GM12801 (cell line): ENCODE data around the gene SPAG4.

Experiments
- TF ChIP-seq, protein P1 (sequence below): IDR thresholded peaks from one replicate; pipeline ENCODE4 v1.5.1; 2011; ENCODE audit warnings: control low read depth; ENCODE audit not compliant: insufficient read length; ENCODE audit errors: extremely low read depth

SPAG4 gene

DNA sequence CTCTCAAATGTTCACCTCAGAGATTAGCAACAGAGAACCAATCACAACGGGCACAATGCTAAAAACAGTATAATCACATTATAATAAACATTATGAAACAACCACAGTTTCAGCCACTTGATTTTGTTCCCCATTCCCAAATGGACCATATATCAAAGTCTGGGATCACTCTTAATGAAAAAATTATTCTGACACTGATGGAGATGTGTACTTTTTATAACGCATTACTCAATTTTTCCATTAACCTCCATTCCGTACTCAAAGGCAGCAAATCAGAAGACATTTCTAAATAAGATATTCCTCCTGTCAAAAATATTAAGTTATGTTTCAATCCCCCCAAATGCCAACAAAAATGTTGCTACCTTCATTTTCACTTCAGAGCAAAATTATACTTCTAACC, 46.3 kb downstream of the SPAG4 start:
- TF ChIP-seq, protein P1, sequence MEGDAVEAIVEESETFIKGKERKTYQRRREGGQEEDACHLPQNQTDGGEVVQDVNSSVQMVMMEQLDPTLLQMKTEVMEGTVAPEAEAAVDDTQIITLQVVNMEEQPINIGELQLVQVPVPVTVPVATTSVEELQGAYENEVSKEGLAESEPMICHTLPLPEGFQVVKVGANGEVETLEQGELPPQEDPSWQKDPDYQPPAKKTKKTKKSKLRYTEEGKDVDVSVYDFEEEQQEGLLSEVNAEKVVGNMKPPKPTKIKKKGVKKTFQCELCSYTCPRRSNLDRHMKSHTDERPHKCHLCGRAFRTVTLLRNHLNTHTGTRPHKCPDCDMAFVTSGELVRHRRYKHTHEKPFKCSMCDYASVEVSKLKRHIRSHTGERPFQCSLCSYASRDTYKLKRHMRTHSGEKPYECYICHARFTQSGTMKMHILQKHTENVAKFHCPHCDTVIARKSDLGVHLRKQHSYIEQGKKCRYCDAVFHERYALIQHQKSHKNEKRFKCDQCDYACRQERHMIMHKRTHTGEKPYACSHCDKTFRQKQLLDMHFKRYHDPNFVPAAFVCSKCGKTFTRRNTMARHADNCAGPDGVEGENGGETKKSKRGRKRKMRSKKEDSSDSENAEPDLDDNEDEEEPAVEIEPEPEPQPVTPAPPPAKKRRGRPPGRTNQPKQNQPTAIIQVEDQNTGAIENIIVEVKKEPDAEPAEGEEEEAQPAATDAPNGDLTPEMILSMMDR, result no peak

DNA sequence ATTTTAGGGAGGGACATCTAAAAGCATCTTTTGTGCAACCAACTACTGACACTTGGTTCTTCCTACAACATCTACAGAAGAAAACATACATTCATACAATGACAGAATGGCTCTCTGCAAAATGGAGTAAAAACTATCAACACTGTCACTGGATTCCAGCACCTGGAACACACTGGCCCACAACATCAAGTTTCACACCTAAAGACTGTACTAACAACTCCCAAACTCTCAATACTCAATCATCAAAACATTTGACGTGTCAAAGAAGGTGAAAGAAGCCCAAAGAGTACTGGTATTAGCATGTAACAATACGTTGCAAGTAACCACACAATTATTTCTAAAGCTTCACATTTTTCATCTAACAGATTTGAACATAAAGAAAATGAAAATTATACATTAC, 46.9 kb downstream of the SPAG4 start:
- TF ChIP-seq, protein P1, result no peak

DNA sequence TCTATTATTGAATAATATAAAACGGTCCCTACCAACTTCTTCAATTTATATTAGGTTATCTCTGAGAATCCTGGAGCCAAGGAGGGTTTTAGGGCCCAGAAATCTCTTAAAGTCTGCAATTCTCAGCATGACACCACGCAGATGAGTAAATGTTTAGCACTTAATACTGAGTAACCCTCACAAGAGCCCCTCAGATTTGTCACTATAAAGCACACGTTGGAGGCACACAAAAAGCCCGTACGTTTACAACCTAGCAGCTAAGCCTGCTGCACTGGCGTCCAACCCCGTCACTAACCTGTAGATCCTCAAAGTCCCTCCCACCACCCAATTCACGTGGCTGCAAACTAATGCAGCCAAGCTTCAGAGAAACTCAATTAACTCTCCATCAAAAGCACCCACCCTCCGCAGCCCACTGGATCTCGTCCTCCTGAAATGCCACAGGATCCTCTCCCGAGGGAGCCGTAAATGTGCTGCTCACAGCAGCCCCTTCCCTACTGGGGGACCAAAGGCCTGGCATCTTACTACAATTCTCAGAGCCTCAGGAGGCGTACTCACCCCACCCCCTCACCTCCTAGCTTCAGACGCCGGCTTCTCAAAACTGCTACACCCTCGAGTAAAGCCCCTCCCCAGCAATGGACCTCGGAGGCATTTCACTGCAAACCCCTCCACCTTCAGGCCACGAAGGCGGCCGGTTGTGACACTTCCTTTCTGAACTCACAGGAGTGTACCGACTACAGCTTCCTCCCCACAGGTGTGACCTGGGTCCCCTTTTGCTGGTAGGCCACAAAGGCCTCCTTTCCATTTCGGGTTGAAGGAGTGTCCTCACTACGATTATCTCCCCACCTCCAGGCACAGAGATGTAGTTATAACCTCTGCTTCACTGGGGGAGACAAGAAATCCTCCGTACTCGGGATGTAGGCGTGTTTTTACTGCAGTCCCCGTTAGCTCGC, 48.2 kb downstream of the SPAG4 start:
- TF ChIP-seq, protein P1, result no peak

DNA sequence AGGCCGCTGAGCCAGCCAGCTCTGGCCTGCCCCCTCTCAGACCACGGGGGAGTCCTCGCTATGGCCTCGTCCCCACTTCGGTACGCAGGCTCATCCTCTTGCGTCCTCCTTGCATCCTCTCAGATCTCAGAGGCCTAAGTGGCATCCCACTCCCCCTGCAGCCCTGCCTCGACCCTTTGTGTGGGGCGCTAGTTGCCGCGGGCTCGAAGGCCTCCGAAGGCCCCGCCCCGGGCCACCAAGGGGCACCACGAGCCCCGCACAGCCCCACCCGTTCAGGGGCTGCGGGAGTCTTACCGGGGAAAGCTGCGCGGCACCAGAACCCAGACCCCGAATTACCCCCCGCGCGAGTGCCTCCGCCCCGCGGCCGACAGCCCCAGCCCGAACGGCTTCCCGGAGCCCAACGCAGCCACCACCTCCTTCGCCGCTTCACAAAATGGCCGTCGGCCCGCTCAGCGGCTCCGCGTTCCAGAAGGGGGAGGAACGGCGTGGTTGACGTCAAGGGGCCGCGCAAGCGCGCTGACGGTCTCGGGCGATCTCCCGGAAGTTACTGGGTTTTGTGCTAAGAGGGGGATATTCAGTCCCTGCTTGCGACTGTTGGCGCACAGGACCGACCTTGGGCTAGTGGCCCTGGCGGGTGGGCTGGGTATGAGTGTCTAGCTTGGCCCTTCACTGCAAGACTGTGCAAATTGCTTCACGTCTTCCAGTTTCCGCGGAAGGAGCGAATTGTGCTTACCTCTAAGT, 49.0 kb downstream of the SPAG4 start, which contains the start of the genes CPNE1 and RBM12:
Gene CPNE1, minus strand, starts transcription at position 435 of the 741 bp plus-strand sequence. CDS start 31,977 bp downstream, outside the sequence.
Gene RBM12, minus strand, starts transcription at position 435 of the 741 bp plus-strand sequence. CDS start 9,578 bp downstream, outside the sequence.
- TF ChIP-seq, protein P1, result no peak

DNA sequence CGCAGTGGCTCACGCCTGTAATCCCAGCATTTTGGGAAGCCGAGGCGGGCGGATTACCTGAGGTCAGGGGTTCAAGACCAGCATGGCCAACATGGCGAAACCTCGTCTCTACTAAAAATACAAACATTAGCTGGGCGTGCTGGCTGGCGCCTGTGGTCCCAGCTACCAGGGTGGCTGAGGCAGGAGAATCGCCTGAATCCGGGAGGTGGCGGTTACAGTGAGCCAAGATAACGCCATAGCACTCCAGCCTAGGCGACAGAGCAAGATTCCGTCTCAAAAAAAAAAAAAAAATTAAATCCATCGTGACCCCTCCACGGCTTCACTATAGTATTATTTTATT, 50.3 kb downstream of the SPAG4 start:
- TF ChIP-seq, protein P1, result no peak

DNA sequence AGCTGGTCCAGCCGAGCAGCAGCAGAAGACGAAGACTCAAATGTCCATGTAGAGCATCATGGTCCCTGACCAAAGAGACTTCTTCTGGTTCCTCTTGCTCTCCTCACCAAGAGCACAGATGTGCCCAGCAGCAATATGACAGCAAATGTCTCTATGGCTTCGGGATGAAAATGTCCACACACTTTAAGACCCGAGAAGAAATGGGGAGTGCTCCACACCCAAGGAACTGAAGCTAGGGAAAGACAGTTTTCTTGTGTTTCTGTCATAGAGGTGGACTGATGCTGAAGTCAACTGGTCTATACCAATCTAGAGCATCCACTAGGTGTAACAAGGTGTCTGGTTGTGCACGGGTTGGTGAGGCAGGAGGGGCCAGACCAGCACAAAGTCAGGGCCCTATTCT, 53.6 kb downstream of the SPAG4 start:
- TF ChIP-seq, protein P1, result no peak

DNA sequence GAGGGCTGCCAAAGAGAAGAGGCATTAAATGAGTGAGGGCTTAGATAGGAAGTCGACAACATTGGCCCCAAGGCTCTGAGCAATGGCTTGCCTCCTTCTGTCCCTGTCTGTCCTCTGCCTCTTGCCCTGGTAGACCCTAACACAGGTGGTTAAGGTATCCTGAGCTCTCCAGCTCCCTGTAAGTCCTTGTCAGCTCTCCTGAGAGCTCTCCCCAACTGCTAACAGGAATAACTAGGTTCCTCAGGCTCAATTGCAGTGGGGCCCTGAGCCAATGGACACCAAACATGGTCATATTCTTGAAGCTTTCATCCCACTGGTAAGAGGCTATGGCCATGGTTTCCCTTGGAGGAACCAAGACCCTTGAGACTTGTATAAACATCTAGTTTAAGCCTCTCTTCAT, 54.1 kb downstream of the SPAG4 start:
- TF ChIP-seq, protein P1, result no peak
